Measurements from ENCODE around the gene TCEANC2.

Gene TCEANC2

DNA sequence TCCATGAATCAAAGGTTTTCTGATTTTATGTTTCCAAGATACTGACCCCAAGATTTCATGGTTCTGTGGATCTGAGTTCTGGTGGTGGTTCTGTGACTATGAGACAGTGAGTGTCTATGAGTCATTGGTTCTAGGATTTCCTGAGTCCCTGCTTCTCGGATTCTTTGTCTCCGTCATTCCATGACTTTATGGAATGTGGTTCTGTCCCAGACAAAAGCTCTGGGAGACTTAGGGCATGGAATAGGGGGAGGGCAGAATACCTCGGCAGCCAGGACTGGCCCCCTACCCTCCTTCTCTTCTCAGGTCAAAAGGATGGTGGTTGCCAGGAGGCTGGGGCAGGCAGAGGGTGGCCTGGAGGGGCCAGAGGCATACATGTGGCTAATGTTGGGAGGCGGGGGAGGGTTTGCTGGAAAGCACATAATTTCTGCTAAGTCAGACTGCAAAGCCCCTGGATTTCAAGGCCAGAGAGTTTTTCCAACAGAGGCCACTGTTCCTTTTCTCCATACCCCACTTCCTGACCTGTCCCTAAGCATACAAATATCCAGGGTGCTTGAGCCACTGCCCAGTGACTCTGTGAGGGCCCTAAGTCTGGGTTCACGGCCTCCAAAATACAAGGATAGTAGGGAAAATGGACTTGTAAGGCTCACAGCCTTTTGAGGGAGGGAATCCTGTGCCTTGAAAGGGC lies 82.2 kb downstream of the TCEANC2 start:
- H3K4me1 Mint-ChIP-seq: no peaks in the 10 kb centered on the region
- H3K9me3 Mint-ChIP-seq: no peaks in the 10 kb centered on the region
- ATAC-seq (ENCODE audit: low read depth): no peak
- H3K27ac Mint-ChIP-seq: no peak overlapping the region
- H3K27me3 Mint-ChIP-seq: peaks cover 13% of the 10 kb centered on the region
- no peaks in the 10 kb centered on the region for H3K36me3 Mint-ChIP-seq
- no peak overlapping the region for H3K4me3 Mint-ChIP-seq
- no peak for DNase-seq (ENCODE audit: low spot score in 2 of 2)

DNA sequence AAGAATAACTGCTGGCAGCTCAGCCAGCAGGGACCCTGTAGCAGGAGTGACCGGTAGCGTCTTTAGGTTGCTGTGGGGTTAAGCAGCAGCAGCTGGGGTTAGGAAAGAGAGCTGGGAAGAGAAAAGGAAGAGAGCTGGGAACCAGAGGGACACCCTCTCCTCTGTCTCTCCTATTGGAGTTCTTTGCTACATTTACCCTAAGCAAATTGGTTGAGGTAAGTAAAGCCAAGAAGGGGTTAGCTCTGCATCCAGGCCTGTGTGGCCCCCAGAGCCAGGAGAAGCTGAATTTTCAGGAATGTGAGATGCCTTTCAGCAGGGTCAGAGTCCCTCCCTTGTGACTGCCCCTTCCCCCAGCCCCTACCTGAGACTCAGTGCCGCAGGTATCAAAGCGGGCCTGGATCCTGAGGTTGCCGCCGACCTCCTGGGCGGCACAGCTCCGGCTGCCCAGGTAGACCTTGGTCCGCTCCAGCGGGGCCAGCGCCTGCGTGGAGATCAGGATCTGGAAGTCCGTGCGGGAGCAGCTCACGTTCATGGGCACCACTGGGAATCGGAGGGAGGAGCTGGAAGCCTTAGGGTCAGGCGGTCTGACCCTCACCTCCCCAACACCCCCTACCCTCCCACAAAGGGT lies 83.0 kb downstream of the TCEANC2 start:
- Mint-ChIP-seq H3K27ac (no peak overlapping the region), H3K27me3 (peaks cover 9% of the 10 kb centered on the region)

DNA sequence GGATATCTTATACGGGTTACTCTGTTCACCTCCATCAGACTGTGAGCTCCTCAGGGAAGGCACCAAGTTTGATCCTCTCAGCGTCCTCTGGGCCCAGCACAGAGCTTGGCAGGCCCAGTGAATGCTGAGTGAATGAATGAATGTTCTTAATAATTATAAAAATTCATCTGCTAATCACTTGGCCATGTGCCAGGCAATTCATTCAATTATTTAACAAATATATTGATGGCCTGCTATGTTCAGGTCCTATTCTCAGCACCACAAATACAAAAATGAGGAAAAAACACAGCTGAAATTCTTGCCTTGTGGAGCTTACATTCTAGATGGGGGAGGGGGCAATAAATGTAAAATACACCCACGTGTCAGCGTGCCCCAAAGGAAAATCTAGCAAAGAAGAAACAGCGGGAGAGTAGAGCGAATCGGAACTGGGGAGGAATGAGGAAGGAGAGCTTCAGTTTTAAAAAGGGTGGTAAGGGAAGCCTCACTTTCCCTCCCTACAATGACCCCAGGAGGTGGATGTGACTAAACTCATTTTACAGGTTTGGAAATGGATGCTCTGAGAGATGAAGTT lies 83.6 kb downstream of the TCEANC2 start:
- ATAC-seq (ENCODE audit: low read depth) (no peak), DNase-seq (ENCODE audit: low spot score in 2 of 2) (no peak)
- Mint-ChIP-seq H3K27ac (no peak overlapping the region), H3K4me3 (no peak overlapping the region), H3K9me3 (no peaks in the 10 kb centered on the region), H3K36me3 (no peaks in the 10 kb centered on the region), H3K27me3 (peaks cover 9% of the 10 kb centered on the region), H3K4me1 (no peaks in the 10 kb centered on the region)

More for the DNA sequence above, 83.0 kb downstream of the TCEANC2 start:
- no peak overlapping the region for H3K4me3 Mint-ChIP-seq
- no peaks in the 10 kb centered on the region for H3K9me3 Mint-ChIP-seq
- no peaks in the 10 kb centered on the region for H3K36me3 Mint-ChIP-seq
- ATAC-seq (ENCODE audit: low read depth) (no peak), DNase-seq (ENCODE audit: low spot score in 2 of 2) (no peak)
- no peaks in the 10 kb centered on the region for H3K4me1 Mint-ChIP-seq

GRCh38 chr1:54137534-54138061 lies 84.2 kb downstream of the TCEANC2 start:
- H3K9me3 Mint-ChIP-seq: no peaks in the 10 kb centered on the region
- H3K27me3 Mint-ChIP-seq: peaks cover 9% of the 10 kb centered on the region
- no peak for ATAC-seq (ENCODE audit: low read depth)
- H3K4me3 Mint-ChIP-seq: no peak overlapping the region
- H3K36me3 Mint-ChIP-seq: no peaks in the 10 kb centered on the region
- no peak overlapping the region for H3K27ac Mint-ChIP-seq
- H3K4me1 Mint-ChIP-seq: no peaks in the 10 kb centered on the region
- DNase-seq (ENCODE audit: low spot score in 2 of 2): no peak

- Mint-ChIP-seq H3K9me3 (no peaks in the 10 kb centered on the region), H3K36me3 (no peaks in the 10 kb centered on the region), H3K27ac (no peak overlapping the region), H3K4me1 (no peaks in the 10 kb centered on the region), H3K27me3 (peaks cover 9% of the 10 kb centered on the region), H3K4me3 (no peak overlapping the region)
- no peak for DNase-seq (ENCODE audit: low spot score in 2 of 2)
- no peak for ATAC-seq (ENCODE audit: low read depth)
Measured at GRCh38 chr1:54138994-54139393, 85.6 kb downstream of the TCEANC2 start.

GRCh38 chr1:54139711-54140110 lies 86.3 kb downstream of the TCEANC2 start:
- H3K4me1 Mint-ChIP-seq: no peaks in the 10 kb centered on the region
- H3K27me3 Mint-ChIP-seq: peaks cover 9% of the 10 kb centered on the region
- H3K36me3 Mint-ChIP-seq: no peaks in the 10 kb centered on the region
- no peaks in the 10 kb centered on the region for H3K9me3 Mint-ChIP-seq
- no peak overlapping the region for H3K4me3 Mint-ChIP-seq
- no peak overlapping the region for H3K27ac Mint-ChIP-seq
- DNase-seq (ENCODE audit: low spot score in 2 of 2) (no peak), ATAC-seq (ENCODE audit: low read depth) (no peak)

DNA sequence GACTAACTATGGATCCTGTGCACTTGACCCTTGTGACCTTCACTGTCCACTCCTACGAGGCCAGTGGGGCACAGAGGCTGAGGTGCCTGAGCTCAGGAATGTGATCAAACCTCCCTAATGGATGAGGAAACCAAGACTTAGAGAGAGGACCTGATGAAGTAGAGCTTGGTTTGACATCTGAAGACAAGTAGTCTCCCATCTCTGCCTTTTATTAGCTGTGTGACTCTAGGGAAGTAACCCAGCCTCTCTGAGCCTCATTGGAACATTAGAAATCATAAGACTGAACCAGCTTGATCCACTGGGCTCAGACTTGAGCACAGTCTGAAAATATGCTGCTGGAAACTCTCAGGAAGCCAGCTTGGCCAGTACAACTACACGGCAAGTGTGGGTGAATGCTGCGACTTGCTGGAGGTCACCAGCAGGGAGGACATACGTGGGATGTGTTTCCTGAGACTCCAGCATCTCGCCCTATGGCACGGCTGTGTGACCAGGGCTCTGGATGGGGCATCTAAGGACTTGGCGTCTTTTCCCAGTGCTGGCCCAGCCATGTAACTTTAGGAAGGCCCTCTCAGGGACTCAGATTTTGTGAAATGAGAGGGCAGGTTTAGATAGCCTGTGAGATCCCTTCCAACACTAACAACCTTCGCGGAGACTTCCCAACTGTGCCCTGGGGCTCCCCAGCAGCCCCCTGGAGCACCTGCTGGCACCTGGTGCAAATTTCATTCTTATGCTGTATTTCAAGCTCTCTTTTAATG lies 88.9 kb downstream of the TCEANC2 start:
- ATAC-seq (ENCODE audit: low read depth): no peak
- no peak overlapping the region for H3K27ac Mint-ChIP-seq

GRCh38 chr1:54144366-54144765 lies 91.0 kb downstream of the TCEANC2 start:
- no peak for DNase-seq (ENCODE audit: low spot score in 2 of 2)
- Mint-ChIP-seq H3K27ac (no peak overlapping the region), H3K9me3 (no peaks in the 10 kb centered on the region), H3K27me3 (peaks cover 3% of the 10 kb centered on the region), H3K4me3 (no peak overlapping the region), H3K36me3 (no peaks in the 10 kb centered on the region), H3K4me1 (no peaks in the 10 kb centered on the region)
- ATAC-seq (ENCODE audit: low read depth): no peak

More for the DNA sequence above, 88.9 kb downstream of the TCEANC2 start:
- H3K9me3 Mint-ChIP-seq: no peaks in the 10 kb centered on the region
- DNase-seq (ENCODE audit: low spot score in 2 of 2): no peak
- no peaks in the 10 kb centered on the region for H3K4me1 Mint-ChIP-seq
- H3K36me3 Mint-ChIP-seq: no peaks in the 10 kb centered on the region
- H3K4me3 Mint-ChIP-seq: no peak overlapping the region
- H3K27me3 Mint-ChIP-seq: peaks cover 7% of the 10 kb centered on the region

- no peaks in the 10 kb centered on the region for H3K4me1 Mint-ChIP-seq
- no peaks in the 10 kb centered on the region for H3K36me3 Mint-ChIP-seq
- H3K27ac Mint-ChIP-seq: no peak overlapping the region
- H3K4me3 Mint-ChIP-seq: no peak overlapping the region
- DNase-seq (ENCODE audit: low spot score in 2 of 2) (no peak), ATAC-seq (ENCODE audit: low read depth) (no peak)
- no peaks in the 10 kb centered on the region for H3K27me3 Mint-ChIP-seq
- H3K9me3 Mint-ChIP-seq: no peaks in the 10 kb centered on the region
Measured at GRCh38 chr1:54149734-54150133, 96.3 kb downstream of the TCEANC2 start.

- Mint-ChIP-seq H3K36me3 (no peaks in the 10 kb centered on the region), H3K27ac (no peak overlapping the region), H3K27me3 (no peaks in the 10 kb centered on the region), H3K9me3 (no peaks in the 10 kb centered on the region), H3K4me3 (no peak overlapping the region), H3K4me1 (no peaks in the 10 kb centered on the region)
- no peak for ATAC-seq (ENCODE audit: low read depth)
- no peak for DNase-seq (ENCODE audit: low spot score in 2 of 2)
Measured at GRCh38 chr1:54151013-54151412, 97.6 kb downstream of the TCEANC2 start.

GRCh38 chr1:54152696-54153095 lies 99.3 kb downstream of the TCEANC2 start, which contains the start of gene CDCP2:
CDCP2 (minus strand) TSS chr1:54153000; CDS start chr1:54152922, 78 bp downstream.
- DNase-seq (ENCODE audit: low spot score in 2 of 2) (no peak), ATAC-seq (ENCODE audit: low read depth) (no peak)
- H3K4me1 Mint-ChIP-seq: no peaks in the 10 kb centered on the region
- H3K27ac Mint-ChIP-seq: no peak within 1 kb of the TSS
- no peaks in the 10 kb centered on the region for H3K27me3 Mint-ChIP-seq
- no peaks in the 10 kb centered on the region for H3K36me3 Mint-ChIP-seq
- no peak within 1 kb of the TSS for H3K4me3 Mint-ChIP-seq
- no peaks in the 10 kb centered on the region for H3K9me3 Mint-ChIP-seq

DNA sequence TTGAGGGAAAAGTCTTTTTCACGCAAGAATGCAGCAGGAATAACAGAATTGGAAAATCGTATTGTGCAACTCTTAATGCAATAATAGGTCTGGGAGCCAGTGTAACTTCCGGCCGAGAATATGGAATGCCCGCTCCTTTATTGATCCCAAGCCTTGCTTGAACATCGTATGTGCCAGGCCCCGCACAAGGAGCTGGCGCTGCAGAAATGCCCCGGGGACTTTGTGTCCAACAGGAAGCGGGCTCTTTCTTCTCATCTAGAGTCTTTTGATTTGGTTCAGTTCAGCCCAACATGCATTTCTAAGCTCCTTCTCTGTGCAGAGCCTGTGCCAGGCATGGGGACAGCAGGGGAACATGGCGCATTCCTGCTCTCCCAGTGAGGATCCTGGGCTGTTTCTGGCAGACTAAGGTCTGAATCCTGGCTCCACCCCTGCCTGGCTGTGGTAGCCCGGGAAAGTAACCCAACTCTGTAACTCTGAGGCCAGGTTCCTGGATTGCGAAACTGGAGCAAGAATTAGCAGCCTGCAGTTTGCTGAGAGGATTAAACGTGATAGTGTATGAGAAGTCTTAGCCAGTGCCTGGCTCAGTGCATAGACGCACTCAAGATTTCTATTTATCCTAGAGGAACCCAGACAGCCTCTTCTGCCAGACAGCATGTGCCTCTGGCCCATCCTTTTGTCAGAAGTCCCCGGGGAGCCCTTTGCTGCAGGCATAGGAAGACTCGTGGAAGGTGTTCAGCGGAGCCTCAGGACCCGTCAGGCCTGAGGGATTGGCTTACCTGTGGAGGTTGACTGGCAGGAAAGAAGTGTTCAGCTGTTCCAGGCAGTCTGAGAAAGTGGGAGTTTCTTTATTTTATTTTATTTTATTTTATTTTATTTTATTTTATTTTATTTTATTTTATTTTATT lies 100.4 kb downstream of the TCEANC2 start:
- Mint-ChIP-seq H3K4me3 (no peak overlapping the region), H3K27me3 (no peaks in the 10 kb centered on the region), H3K4me1 (no peaks in the 10 kb centered on the region), H3K27ac (no peak overlapping the region), H3K9me3 (no peaks in the 10 kb centered on the region), H3K36me3 (no peaks in the 10 kb centered on the region)
- ATAC-seq (ENCODE audit: low read depth) (no peak), DNase-seq (ENCODE audit: low spot score in 2 of 2) (no peak)
